Measurements from ENCODE around the gene FAM216A. TPM values are rescaled to one million over a fixed set of nuclear protein-coding genes. Genes with fewer than 3 reads are reported as not detected.
A peak's percentile ranks its signal among the peaks of the same experiment; 100 is the strongest.

FAM216A gene
- total and polyA plus RNA-seq, 2 of the 4 experiments (the other 2 are of a cell fraction): 14.0 to 31.1 TPM

DNA sequence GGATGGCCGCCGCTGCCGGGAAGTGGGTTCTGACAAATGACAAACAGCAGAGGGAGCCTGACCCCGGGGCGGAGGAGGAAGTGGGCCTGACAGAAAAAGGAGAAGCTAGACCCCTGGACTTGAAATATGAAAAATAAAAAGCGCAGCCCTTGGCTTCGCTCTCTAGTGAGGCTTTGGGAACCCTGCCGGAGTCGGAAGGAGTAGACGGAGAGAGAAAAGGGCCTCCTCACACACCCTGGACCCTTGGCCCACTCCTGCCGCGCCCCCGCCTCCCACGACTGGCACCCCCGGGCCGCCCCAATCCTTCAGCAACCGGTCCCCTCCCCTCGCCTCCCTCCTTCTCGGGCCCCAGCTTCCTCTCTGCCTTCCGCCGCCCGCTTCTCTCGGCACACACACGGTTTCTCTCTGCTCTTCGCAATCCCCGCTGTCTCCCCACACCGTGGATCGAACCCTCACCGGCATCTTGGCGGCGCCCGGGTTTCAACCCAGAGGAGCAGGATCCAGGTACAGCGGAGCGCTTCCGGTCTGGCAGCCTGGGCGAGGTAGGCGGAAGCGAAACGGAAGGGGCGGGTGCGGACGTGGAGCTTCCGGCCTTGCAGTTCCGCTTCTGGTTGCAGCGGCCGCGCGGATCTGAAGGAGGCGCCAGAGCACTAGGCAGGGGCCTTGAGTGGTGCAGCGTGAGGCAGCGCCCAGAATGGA, 18.7 kb upstream of the FAM216A start, which contains the start of gene ARPC3:
Gene ARPC3 (minus strand): TSS at position 539 of the 699 bp plus-strand sequence. CDS start 77 bp downstream, at position 462.
- intact Hi-C loops (cut with micrococcal nuclease): loop anchor here (1.0 to 10.0 kb wide), 5 partner anchors 18 to 438 kb away; partner anchors contain the start of genes FAM216A and GPN3

More for the DNA sequence above, 18.7 kb upstream of the FAM216A start, which contains the start of gene ARPC3:
- Histone ChIP-seq H3K14ac (replicated peaks; ENCODE audit: low read depth, low read length) (peak within 1 kb of the TSS; percentile 98), H4K5ac (ENCODE audit: low read depth, low read length) (peak within 1 kb of the TSS; percentile 89), H3K23ac (ENCODE audit: low read depth, low read length) (peak within 1 kb of the TSS; percentile 90; the same call in 1 of the 2 replicates), H4K20me1 (ENCODE audit: insufficient read depth, low read length) (peaks cover 18% of the 10 kb centered on the region), H3K36me3 (ENCODE audit: control insufficient read depth, insufficient read depth, low read length) (peaks cover 7% of the 10 kb centered on the region), H3K9ac (ENCODE audit: low read depth, low read length) (peak within 1 kb of the TSS; percentile 96), H3K9me1 (ENCODE audit: insufficient read depth, low read length) (peaks cover 4% of the 10 kb centered on the region; the same call in 1 of the 2 replicates), H3K27ac (ENCODE audit: insufficient read depth, low read length) (peak within 1 kb of the TSS; percentile 97), H2BK120ac (ENCODE audit: low read depth, low read length) (0 out of 2 replicates have a peak within 1 kb of the TSS, but pooled peaks have one; percentile 53), H2AFZ (replicated peaks; ENCODE audit: low read length, poor library complexity) (peak within 1 kb of the TSS; percentile 93), H2AK9ac (replicated peaks; ENCODE audit: low read depth, low read length, poor library complexity) (peak within 1 kb of the TSS; percentile 90), H4K8ac (ENCODE audit: low read depth in 2 of 2, low read length in 2 of 2) (peak within 1 kb of the TSS; percentile 94 to 97), H2AK5ac (ENCODE audit: low read depth, low read length) (peak within 1 kb of the TSS; percentile 89), H3K4me3 (ENCODE audit: insufficient read depth, low read depth, low read length) (peak within 1 kb of the TSS; percentile 74), H3K4me1 (ENCODE audit: control insufficient read depth, insufficient read depth, low read length) (0 out of 2 replicates have a peak, but pooled peaks cover 5% of the 10 kb centered on the region), H3K56ac (ENCODE audit: extremely low read depth, insufficient read depth, low read length) (peak within 1 kb of the TSS; percentile 98), H3K4ac (ENCODE audit: low read depth, low read length) (peak within 1 kb of the TSS; percentile 98), H3K27me3 (ENCODE audit: control insufficient read depth, insufficient read depth, low read length) (no peaks in the 10 kb centered on the region), H3K18ac (ENCODE audit: low read depth, low read length) (peak within 1 kb of the TSS; percentile 62), H2BK20ac (ENCODE audit: low read depth, low read length) (no peak within 1 kb of the TSS), H3K9me3 (ENCODE audit: control insufficient read depth, insufficient read depth, low read length) (no peaks in the 10 kb centered on the region), H3K79me1 (ENCODE audit: low read depth in 1 of 2, low read length in 2 of 2) (peaks cover 2 to 30% of the 10 kb centered on the region in 2 experiments; a peak in 2 of 4 replicates), H4K91ac (ENCODE audit: insufficient read depth, low read depth, low read length) (peak within 1 kb of the TSS; percentile 93), H2BK15ac (ENCODE audit: low read depth, low read length) (no peak within 1 kb of the TSS; the same call in 2 of the 3 replicates), H3K4me2 (ENCODE audit: low read depth, low read length) (peak within 1 kb of the TSS; percentile 88), H2BK5ac (ENCODE audit: low read depth, low read length, poor library complexity, severe bottlenecking) (peak within 1 kb of the TSS; percentile 80)
- WGBS, 2 experiments (ENCODE audit: extremely low coverage in 2 of 2, insufficient read length in 1 of 2): 1% methylated on average over 23 of the region's 51 CpGs; no CpG with 5 or more reads in 1 of the 2 experiments
- ChIA-PET CTCF (interaction anchor here (0.6 to 1.8 kb wide), 17 partner anchors 18 to 502 kb away, joined by 3 to 15 read pairs (median 3); partner anchors contain the start of genes ATP2A2, FAM216A and GPN3), POLR2A (ENCODE audit: unreplicated experiment) (interaction anchor here (0.6 to 1.0 kb wide), 4 partner anchors 18 to 388 kb away, joined by 3 to 13 read pairs (median 4); partner anchors contain the start of gene GPN3)
- ATAC-seq (ENCODE audit: low read depth): peak; percentile 98
- DNase-seq: peak; percentile 92
- in situ Hi-C loops (cut with MboI; ENCODE audit: low sequenced_read_pairs): loop anchor here (10.0 kb wide), 1 partner anchor 445 kb away; no protein-coding TSS in a partner anchor
- TF ChIP-seq FOS (IDR thresholded peaks at IDR 0.05; ENCODE audit: low read depth, low read length): no peak
- TF ChIP-seq, protein P1, sequence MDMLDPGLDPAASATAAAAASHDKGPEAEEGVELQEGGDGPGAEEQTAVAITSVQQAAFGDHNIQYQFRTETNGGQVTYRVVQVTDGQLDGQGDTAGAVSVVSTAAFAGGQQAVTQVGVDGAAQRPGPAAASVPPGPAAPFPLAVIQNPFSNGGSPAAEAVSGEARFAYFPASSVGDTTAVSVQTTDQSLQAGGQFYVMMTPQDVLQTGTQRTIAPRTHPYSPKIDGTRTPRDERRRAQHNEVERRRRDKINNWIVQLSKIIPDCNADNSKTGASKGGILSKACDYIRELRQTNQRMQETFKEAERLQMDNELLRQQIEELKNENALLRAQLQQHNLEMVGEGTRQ (IDR thresholded peaks at IDR 0.05; ENCODE audit: low read depth, low read length): no peak
- no peak for TF ChIP-seq NFE2L2 (IDR thresholded peaks at IDR 0.05; ENCODE audit: low read depth, low read length)
- 0 out of 2 replicates have a peak, but pooled peaks have one; percentile 12 for TF ChIP-seq MXI1 (IDR thresholded peaks at IDR 0.05; ENCODE audit: borderline replicate concordance, low read depth, low read length)
- TF ChIP-seq CEBPB (IDR thresholded peaks at IDR 0.05; ENCODE audit: low read depth, low read length): no peak
- peak; percentile 73 for TF ChIP-seq SMC3 (IDR thresholded peaks at IDR 0.05; ENCODE audit: low read depth, low read length)
- TF ChIP-seq, protein P2, sequence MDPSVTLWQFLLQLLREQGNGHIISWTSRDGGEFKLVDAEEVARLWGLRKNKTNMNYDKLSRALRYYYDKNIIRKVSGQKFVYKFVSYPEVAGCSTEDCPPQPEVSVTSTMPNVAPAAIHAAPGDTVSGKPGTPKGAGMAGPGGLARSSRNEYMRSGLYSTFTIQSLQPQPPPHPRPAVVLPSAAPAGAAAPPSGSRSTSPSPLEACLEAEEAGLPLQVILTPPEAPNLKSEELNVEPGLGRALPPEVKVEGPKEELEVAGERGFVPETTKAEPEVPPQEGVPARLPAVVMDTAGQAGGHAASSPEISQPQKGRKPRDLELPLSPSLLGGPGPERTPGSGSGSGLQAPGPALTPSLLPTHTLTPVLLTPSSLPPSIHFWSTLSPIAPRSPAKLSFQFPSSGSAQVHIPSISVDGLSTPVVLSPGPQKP (IDR thresholded peaks at IDR 0.05; ENCODE audit: borderline replicate concordance, low read depth, low read length): 0 out of 2 replicates have a peak, but pooled peaks have one; percentile 71
- TF ChIP-seq POLR2A (IDR thresholded peaks at IDR 0.05; ENCODE audit: low read depth, low read length): peak; percentile 82
- TF ChIP-seq, protein P3, sequence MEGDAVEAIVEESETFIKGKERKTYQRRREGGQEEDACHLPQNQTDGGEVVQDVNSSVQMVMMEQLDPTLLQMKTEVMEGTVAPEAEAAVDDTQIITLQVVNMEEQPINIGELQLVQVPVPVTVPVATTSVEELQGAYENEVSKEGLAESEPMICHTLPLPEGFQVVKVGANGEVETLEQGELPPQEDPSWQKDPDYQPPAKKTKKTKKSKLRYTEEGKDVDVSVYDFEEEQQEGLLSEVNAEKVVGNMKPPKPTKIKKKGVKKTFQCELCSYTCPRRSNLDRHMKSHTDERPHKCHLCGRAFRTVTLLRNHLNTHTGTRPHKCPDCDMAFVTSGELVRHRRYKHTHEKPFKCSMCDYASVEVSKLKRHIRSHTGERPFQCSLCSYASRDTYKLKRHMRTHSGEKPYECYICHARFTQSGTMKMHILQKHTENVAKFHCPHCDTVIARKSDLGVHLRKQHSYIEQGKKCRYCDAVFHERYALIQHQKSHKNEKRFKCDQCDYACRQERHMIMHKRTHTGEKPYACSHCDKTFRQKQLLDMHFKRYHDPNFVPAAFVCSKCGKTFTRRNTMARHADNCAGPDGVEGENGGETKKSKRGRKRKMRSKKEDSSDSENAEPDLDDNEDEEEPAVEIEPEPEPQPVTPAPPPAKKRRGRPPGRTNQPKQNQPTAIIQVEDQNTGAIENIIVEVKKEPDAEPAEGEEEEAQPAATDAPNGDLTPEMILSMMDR (conservative IDR thresholded peaks at IDR 0.05; ENCODE audit: low read depth, low read length): peak; percentile 97
- peak; percentile 97 for TF ChIP-seq RAD21 (IDR thresholded peaks at IDR 0.05; ENCODE audit: low read length)
- TF ChIP-seq MAZ (IDR thresholded peaks at IDR 0.05; ENCODE audit: borderline replicate concordance, low read depth, low read length): 0 out of 2 replicates have a peak, but pooled peaks have one; percentile 60
- dilution Hi-C loops (cut with HindIII; ENCODE audit: low sequenced_read_pairs, unreplicated experiment): no loop called here
- BruUV-seq (replicated peaks): no TSS peak

Data from IMR-90 (cell line).